PC-3 (cell line): Measurements from ENCODE around the gene MBOAT1.

Experiments used
- CTCF ChIP-seq: fragments of 300-600 bp; sonication (generic); conservative IDR thresholded peaks from 2 replicates; pipeline ENCODE4 v1.5.1; 2017; ENCODE audit warnings: antibody characterized with exemption, low read depth, mild to moderate bottlenecking, low read length
- EZH2 ChIP-seq: fragments of 300-600 bp; sonication (generic); IDR thresholded peaks from one replicate; pipeline ENCODE4 v1.6.1; 2017; ENCODE audit warnings: antibody characterized with exemption, mild to moderate bottlenecking, low read length; ENCODE audit not compliant: unreplicated experiment

GRCh38 chr6:20129290-20130088 lies 82.8 kb downstream of the MBOAT1 start:
- no peak for TF ChIP-seq CTCF
- TF ChIP-seq EZH2, result no peak
